Common myeloid progenitor, CD34-positive (primary cell): ENCODE measurements around the gene SVOP.

Source experiments
- CTCF ChIA-PET: fragments of 350-600 bp; sonication (Branson Sonifier 250); formaldehyde crosslinking; loops from one replicate; lab custom pipeline; 2021; ENCODE audit warnings: antibody characterized with exemption; lab: Charles Lee
- POLR2A ChIA-PET: fragments of 350-600 bp; sonication (Branson Sonifier 250); formaldehyde crosslinking; loops from one replicate; lab custom pipeline; 2021; ENCODE audit warnings: antibody characterized with exemption; lab: Charles Lee
- DNase-seq, 3 donors: peaks; one replicate each; pipeline versions ENCODE4 v3.0.0 to v3.0.0-alpha.2; 2013
- H3K27ac ChIP-seq, 2 experiments: 1 replicate in 1 of 2; 2 replicates in 1 of 2; pipeline ENCODE4 v1.7.0; 2013; ENCODE audit warnings: inconsistent platforms in 2 of 2, low read length in 2 of 2, mild to moderate bottlenecking in 2 of 2, low read depth in 1 of 2, moderate library complexity in 1 of 2; ENCODE audit not compliant: severe bottlenecking in 2 of 2, insufficient read depth in 1 of 2, poor library complexity in 1 of 2
- H3K27me3 ChIP-seq, 5 experiments: replicated peaks in 2 of 5; 1 replicate in 3 of 5; 2 replicates in 2 of 5; pipeline versions ENCODE4 v1.6.1 to v1.7.0; 2013; ENCODE audit warnings: low read length in 4 of 5, mild to moderate bottlenecking in 2 of 5, moderate library complexity in 2 of 5, inconsistent platforms in 1 of 5; ENCODE audit not compliant: insufficient read depth in 5 of 5, control insufficient read depth in 4 of 5
- H3K36me3 ChIP-seq, 4 experiments: 1 replicate in 2 of 4; 2 replicates in 2 of 4; pipeline versions ENCODE4 v1.6.1 to v1.7.0; 2013; ENCODE audit warnings: low read length in 3 of 4, control low read depth in 1 of 4, mild to moderate bottlenecking in 1 of 4; ENCODE audit not compliant: control insufficient read depth in 4 of 4, insufficient read depth in 4 of 4
- H3K4me1 ChIP-seq, 4 experiments: 1 replicate in 3 of 4; 2 replicates in 1 of 4; pipeline versions ENCODE4 v1.6.1 to v1.7.1; 2013; ENCODE audit warnings: low read length in 3 of 4, mild to moderate bottlenecking in 3 of 4, control low read depth in 1 of 4, inconsistent platforms in 1 of 4, moderate library complexity in 1 of 4; ENCODE audit not compliant: control insufficient read depth in 4 of 4, insufficient read depth in 4 of 4; ENCODE audit errors: control extremely low read depth in 1 of 4
- H3K4me3 ChIP-seq, 7 experiments: 1 replicate in 4 of 7; 2 replicates in 3 of 7; pipeline versions ENCODE4 v1.5.1 to v1.7.0; 2013; ENCODE audit warnings: mild to moderate bottlenecking in 7 of 7, low read length in 6 of 7, moderate library complexity in 6 of 7, inconsistent platforms in 2 of 7, low read depth in 2 of 7, control low read depth in 1 of 7; ENCODE audit not compliant: insufficient read depth in 4 of 7, control insufficient read depth in 1 of 7; ENCODE audit errors: extremely low read depth in 1 of 7
- H3K9me3 ChIP-seq, 5 experiments: 1 replicate in 4 of 5; 2 replicates in 1 of 5; pipeline versions ENCODE4 v1.6.1 to v1.7.1; 2013; ENCODE audit warnings: low read length in 4 of 5, mild to moderate bottlenecking in 2 of 5, inconsistent platforms in 1 of 5, low read depth in 1 of 5, moderate library complexity in 1 of 5; ENCODE audit not compliant: control insufficient read depth in 4 of 5, insufficient read depth in 2 of 5; ENCODE audit errors: control extremely low read depth in 1 of 5
- WGBS: methylation state at CpG from one replicate; pipeline ENCODE4 v1.1.5; 2013; ENCODE audit not compliant: insufficient coverage; 5-methylcytosine and 5-hydroxymethylcytosine counted together

Gene SVOP

GRCh38 chr12:108967869-108968540 is 52.9 kb downstream of the SVOP start:
- DNase-seq, result peak in 1 of 3 donors; percentile 4
- Histone ChIP-seq H3K27ac (no peak overlapping the region), H3K27me3 (peaks cover 0 to 3% (median 0%) of the 10 kb centered on the region in 5 experiments), H3K9me3 (no peaks in the 10 kb centered on the region), H3K4me3 (no peak overlapping the region), H3K4me1 (no peaks in the 10 kb centered on the region), H3K36me3 (no peaks in the 10 kb centered on the region)
- CTCF ChIA-PET, result interaction anchor here (0.7 to 1.4 kb wide), 2 partner anchors 13 to 57 kb away, joined by 3 to 5 read pairs; no protein-coding TSS in a partner anchor
- POLR2A ChIA-PET, result no interaction called here
- 81% methylated on average over 2 of the region's 2 CpGs for WGBS

DNA sequence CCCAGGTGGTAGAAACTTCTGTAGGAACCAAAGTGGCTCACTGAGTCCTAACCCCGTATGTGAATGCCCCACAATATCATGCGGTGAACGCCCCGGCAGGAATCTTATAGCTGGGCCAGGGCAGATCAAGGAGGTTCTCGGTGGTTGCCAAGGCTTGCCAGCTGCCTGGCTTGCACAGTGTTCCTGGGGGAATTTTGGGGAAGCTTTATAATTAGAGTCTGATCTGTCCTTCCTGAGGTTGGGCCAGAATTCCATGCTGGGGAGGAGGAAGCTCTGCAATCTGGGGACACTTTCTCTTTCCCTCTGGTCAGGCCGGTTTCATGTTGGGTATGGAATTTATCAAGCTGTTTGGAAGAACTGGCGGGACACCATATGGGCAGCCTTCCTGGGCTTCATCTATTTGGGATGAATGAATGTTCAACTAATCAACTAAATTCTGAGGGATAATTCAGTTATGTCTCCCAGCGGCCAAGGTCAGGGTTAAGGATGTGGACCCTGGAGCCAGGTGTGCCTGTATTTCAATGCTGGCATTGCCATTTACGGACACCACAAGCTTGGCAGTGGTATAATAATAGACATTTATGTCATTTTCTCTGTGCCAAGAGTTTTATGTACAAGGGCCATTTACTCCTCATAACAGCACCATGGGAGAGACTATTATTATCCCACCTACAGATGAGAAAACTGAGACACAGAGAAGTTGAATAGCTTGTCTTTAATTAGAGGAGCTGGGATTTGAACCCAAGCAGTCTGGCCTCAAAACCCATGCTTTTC is 54.3 kb downstream of the SVOP start:
- DNase-seq, result no peak
- Histone ChIP-seq H3K4me3 (no peak overlapping the region), H3K4me1 (no peaks in the 10 kb centered on the region), H3K27ac (no peak overlapping the region), H3K9me3 (no peaks in the 10 kb centered on the region), H3K36me3 (no peaks in the 10 kb centered on the region), H3K27me3 (no peaks in the 10 kb centered on the region)
- POLR2A ChIA-PET, result no interaction called here
- CTCF ChIA-PET, result interaction anchor here (1.3 to 1.4 kb wide), 4 partner anchors 11 to 163 kb away, joined by 3 to 6 read pairs (median 5); no protein-coding TSS in a partner anchor
- 100% methylated on average over 5 of the region's 9 CpGs for WGBS

DNA sequence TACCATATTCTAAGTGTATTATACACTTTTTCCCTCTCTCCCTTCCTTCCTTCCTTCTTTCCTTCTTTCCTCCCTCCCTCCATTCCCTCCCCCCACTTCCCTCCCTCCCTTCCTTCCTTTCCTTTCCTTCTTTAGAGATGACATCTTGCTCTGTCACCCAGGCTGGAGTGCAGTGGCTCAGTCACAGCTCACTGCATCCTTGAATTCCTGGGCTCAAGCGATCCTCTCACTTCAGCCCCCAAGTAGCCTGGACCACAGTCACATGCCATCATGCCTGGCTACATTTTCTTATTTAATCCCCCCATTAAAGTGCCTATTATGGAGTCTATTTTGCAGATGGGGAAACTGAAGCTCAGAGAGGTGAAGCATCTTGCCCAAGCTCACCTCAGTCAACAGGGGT is 55.0 kb downstream of the SVOP start:
- H3K9me3 ChIP-seq, result no peaks in the 10 kb centered on the region
- no CpG with 5 or more reads among the region's 1 CpG for WGBS
- no peaks in the 10 kb centered on the region for H3K36me3 ChIP-seq
- H3K27me3 ChIP-seq, result no peaks in the 10 kb centered on the region
- no peak overlapping the region for H3K27ac ChIP-seq
- ChIA-PET POLR2A (no interaction called here), CTCF (interaction anchor here (1.3 kb wide), 3 partner anchors 13 to 162 kb away, joined by 3 to 6 read pairs (median 5); no protein-coding TSS in a partner anchor)
- H3K4me1 ChIP-seq, result no peaks in the 10 kb centered on the region
- no peak for DNase-seq
- no peak overlapping the region for H3K4me3 ChIP-seq

GRCh38 chr12:108964371-108965352 is 56.2 kb downstream of the SVOP start:
- H3K9me3 ChIP-seq, result no peaks in the 10 kb centered on the region
- ChIA-PET POLR2A (no interaction called here), CTCF (interaction anchor here (0.8 to 1.0 kb wide), 2 partner anchors 14 to 54 kb away, joined by 3 read pairs; no protein-coding TSS in a partner anchor)
- H3K36me3 ChIP-seq, result no peaks in the 10 kb centered on the region
- 85% methylated on average over 8 of the region's 8 CpGs for WGBS
- H3K4me1 ChIP-seq, result no peaks in the 10 kb centered on the region
- H3K4me3 ChIP-seq, result no peak overlapping the region
- no peak overlapping the region for H3K27ac ChIP-seq
- DNase-seq, result no peak
- no peaks in the 10 kb centered on the region for H3K27me3 ChIP-seq

DNA sequence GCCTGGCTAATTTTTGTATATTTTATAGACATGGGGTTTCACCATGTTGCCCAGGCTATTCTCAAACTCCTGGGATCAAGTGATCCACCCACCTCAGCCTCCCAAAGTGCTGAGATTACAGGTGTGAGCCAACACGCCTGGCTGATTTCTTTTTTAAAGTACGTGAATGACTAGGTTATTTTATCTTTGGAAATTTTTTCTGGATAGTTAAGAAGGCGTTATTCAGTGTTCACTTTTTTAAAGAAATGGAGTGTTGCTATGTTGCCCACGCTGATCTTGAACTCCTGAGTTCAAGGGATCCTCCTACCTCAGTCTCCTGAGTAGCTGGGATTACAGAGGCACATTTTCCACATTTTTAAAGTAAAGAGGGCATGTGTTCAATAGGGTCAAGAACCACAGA is 58.6 kb downstream of the SVOP start:
- WGBS, result 96% methylated on average over 4 of the region's 4 CpGs
- POLR2A ChIA-PET, result no interaction called here
- Histone ChIP-seq H3K36me3 (no peaks in the 10 kb centered on the region), H3K9me3 (no peaks in the 10 kb centered on the region), H3K27ac (no peak overlapping the region), H3K4me3 (no peak overlapping the region), H3K4me1 (no peaks in the 10 kb centered on the region), H3K27me3 (no peaks in the 10 kb centered on the region)
- no peak for DNase-seq
- CTCF ChIA-PET, result no interaction called here

DNA sequence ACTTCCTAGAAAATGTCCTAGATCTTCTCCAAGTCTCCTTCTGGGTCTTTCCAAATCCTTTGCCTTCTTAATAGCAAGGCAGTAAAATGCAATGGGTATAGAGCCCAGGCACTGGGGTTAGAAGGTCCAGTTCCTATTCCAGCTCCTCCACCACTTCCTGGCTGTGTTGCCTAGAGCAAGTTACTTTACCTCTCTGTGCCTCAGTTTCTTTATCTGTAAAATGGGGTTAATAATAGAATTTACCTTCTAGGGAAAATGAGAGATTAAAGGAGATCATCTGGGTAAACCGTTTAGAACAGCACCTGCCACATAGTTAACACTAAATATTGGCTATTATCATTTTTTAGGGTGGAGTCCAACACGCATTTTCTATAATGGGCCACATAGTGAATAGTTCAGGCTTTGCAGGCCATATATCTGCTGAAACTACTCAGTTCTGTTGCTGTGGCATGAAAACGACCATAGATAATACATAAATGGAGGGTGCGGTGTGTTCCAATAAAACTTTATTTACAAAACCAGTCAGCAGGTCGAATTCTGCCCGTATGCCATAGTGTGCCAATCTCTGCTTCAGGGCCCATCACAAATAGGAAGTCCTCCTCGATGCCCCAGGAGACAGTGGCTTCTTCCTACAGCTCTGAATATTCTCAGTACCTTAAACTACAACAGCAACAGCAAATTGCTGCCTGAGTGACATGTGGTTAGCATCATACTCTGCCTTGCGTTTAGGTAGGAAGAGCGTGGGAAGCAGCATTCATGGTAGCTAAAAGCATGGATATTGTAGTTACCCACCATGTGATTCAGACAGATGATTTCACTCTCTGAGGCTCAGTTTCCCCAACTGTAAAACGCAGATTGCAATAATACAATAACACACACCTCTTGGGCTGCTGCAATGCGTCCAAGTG is 60.9 kb downstream of the SVOP start:
- no peaks in the 10 kb centered on the region for H3K9me3 ChIP-seq
- H3K4me1 ChIP-seq, result no peaks in the 10 kb centered on the region
- no peaks in the 10 kb centered on the region for H3K36me3 ChIP-seq
- WGBS, result 92% methylated on average over 10 of the region's 11 CpGs
- no peak for DNase-seq
- ChIA-PET CTCF (interaction anchor here (1.0 kb wide), 1 partner anchor 9 kb away, joined by 3 read pairs; no protein-coding TSS in a partner anchor), POLR2A (no interaction called here)
- no peaks in the 10 kb centered on the region for H3K27me3 ChIP-seq
- no peak overlapping the region for H3K4me3 ChIP-seq
- H3K27ac ChIP-seq, result no peak overlapping the region
